GM23338 (cell line): ENCODE results near the gene PIH1D2. TPM values are rescaled to one million over a fixed set of nuclear protein-coding genes. Genes with fewer than 3 reads are reported as not detected.
"Not testable (repeated sequence)": the region's sequence is repeated elsewhere in the genome, so short reads cannot be mapped to it uniquely, and the experiment has no call there.

ENCODE experiments used
- ATAC-seq: fragments of 200-7000 bp; cut with Tn5 transposase; 3 replicates; pipeline ENCODE4 v1.9.1; 2020
- DNase-seq: peaks from one replicate; pipeline ENCODE4 v3.0.0-alpha.2; 2015; ENCODE audit warnings: low spot score
- H2AFZ ChIP-seq: fragments of 200-600 bp; sonication (generic); 2 replicates; pipeline ENCODE4 v1.8.0; 2016; ENCODE audit warnings: antibody characterized with exemption, mild to moderate bottlenecking, moderate library complexity
- H3F3A ChIP-seq: fragments of 200-600 bp; sonication (generic); replicated peaks from 2 replicates; pipeline ENCODE4 v1.8.0; 2017; ENCODE audit warnings: antibody characterized with exemption, mixed run types, low read depth
- H3K27ac ChIP-seq: fragments of 200-600 bp; sonication (generic); 2 replicates; pipeline ENCODE4 v1.6.1; 2016; ENCODE audit warnings: low read depth
- H3K27me3 ChIP-seq: fragments of 200-600 bp; sonication (generic); 2 replicates; pipeline ENCODE4 v1.8.0; 2016; ENCODE audit warnings: mild to moderate bottlenecking, mixed run types, moderate library complexity; ENCODE audit not compliant: insufficient read depth
- H3K36me3 ChIP-seq: fragments of 200-600 bp; sonication (generic); 2 replicates; pipeline ENCODE4 v1.8.0; 2016; ENCODE audit warnings: mild to moderate bottlenecking; ENCODE audit not compliant: insufficient read depth
- H3K4me1 ChIP-seq: fragments of 200-600 bp; sonication (generic); 2 replicates; pipeline ENCODE4 v1.8.0; 2016; ENCODE audit warnings: mild to moderate bottlenecking, moderate library complexity; ENCODE audit not compliant: insufficient read depth
- H3K4me2 ChIP-seq: fragments of 200-600 bp; sonication (generic); 2 replicates; pipeline ENCODE4 v1.7.1; 2017; ENCODE audit warnings: mixed run types
- H3K4me3 ChIP-seq: fragments of 200-600 bp; sonication (generic); 2 replicates; pipeline ENCODE4 v1.6.1; 2016; ENCODE audit warnings: mixed run types
- H3K79me2 ChIP-seq: fragments of 200-600 bp; sonication (generic); replicated peaks from 2 replicates; pipeline ENCODE4 v1.8.0; 2017; ENCODE audit warnings: mild to moderate bottlenecking; ENCODE audit not compliant: insufficient read depth
- H3K9me2 ChIP-seq: fragments of 200-600 bp; sonication (generic); 2 replicates; pipeline ENCODE4 v1.8.0; 2017; ENCODE audit not compliant: insufficient read depth
- H4K20me1 ChIP-seq: fragments of 200-600 bp; sonication (generic); replicated peaks from 2 replicates; pipeline ENCODE4 v1.8.0; 2017; ENCODE audit warnings: mild to moderate bottlenecking; ENCODE audit not compliant: insufficient read depth
- H3K27ac Mint-ChIP-seq: 2 replicates; pipeline ENCODE4 v1.8.0; 2020; ENCODE audit warnings: inconsistent platforms, mild to moderate bottlenecking, moderate library complexity, mixed read lengths
- H3K27me3 Mint-ChIP-seq: 3 replicates; pipeline ENCODE4 v1.8.0; 2022; ENCODE audit warnings: low read depth, mild to moderate bottlenecking, moderate library complexity, mixed read lengths, inconsistent platforms; ENCODE audit not compliant: insufficient read depth, poor library complexity
- H3K36me3 Mint-ChIP-seq: 3 replicates; pipeline ENCODE4 v1.8.0; 2021; ENCODE audit warnings: low read depth, mild to moderate bottlenecking, inconsistent platforms, moderate library complexity, mixed read lengths
- H3K4me1 Mint-ChIP-seq: 3 replicates; pipeline ENCODE4 v1.8.0; 2020; ENCODE audit warnings: mild to moderate bottlenecking, inconsistent platforms, mixed read lengths
- H3K4me3 Mint-ChIP-seq: 3 replicates; pipeline ENCODE4 v1.8.0; 2021; ENCODE audit warnings: moderate library complexity, mild to moderate bottlenecking, inconsistent platforms, mixed read lengths
- H3K9me3 Mint-ChIP-seq: 3 replicates; pipeline ENCODE4 v1.8.0; 2020; ENCODE audit warnings: moderate library complexity, mild to moderate bottlenecking, inconsistent platforms, mixed read lengths
- CREB1 ChIP-seq: fragments of 250-450 bp; sonication (Bioruptor Pico); IDR thresholded peaks from 2 replicates; pipeline ENCODE4 v1.5.0; 2020; ENCODE audit warnings: low read depth, mild to moderate bottlenecking, moderate library complexity
- CTCF ChIP-seq, 2 experiments: fragments of 200-600 bp in 1 of 2; sonication (generic) in 1 of 2; conservative IDR thresholded peaks; 2 replicates each; pipeline versions ENCODE4 v1.5.1 to v1.6.1; 2016 to 2017; ENCODE audit warnings: antibody characterized with exemption in 2 of 2, low read depth in 2 of 2, mild to moderate bottlenecking in 2 of 2, moderate library complexity in 1 of 2
- EZH2 ChIP-seq: fragments of 200-600 bp; sonication (generic); IDR thresholded peaks from one replicate; pipeline ENCODE4 v1.8.0; 2017; ENCODE audit warnings: antibody characterized with exemption, mild to moderate bottlenecking, low read depth; ENCODE audit not compliant: unreplicated experiment
- EZH2phosphoT487 ChIP-seq: fragments of 200-600 bp; sonication (generic); IDR thresholded peaks from one replicate; pipeline ENCODE4 v1.8.1; 2018; ENCODE audit warnings: antibody characterized with exemption; ENCODE audit not compliant: unreplicated experiment
- JUNB ChIP-seq: IDR thresholded peaks from one replicate; pipeline ENCODE4 v1.6.1; 2016; ENCODE audit warnings: antibody characterized with exemption; ENCODE audit not compliant: unreplicated experiment
- NANOG ChIP-seq: IDR thresholded peaks from 2 replicates; pipeline ENCODE4 v1.6.1; 2016; ENCODE audit warnings: antibody characterized with exemption, borderline replicate concordance
- POLR2AphosphoS5 ChIP-seq: IDR thresholded peaks from 2 replicates; pipeline ENCODE4 v1.6.1; 2016; ENCODE audit warnings: antibody characterized with exemption, low read depth
- STAT1 ChIP-seq: IDR thresholded peaks from one replicate; pipeline ENCODE4 v1.6.1; 2016; ENCODE audit warnings: antibody characterized with exemption; ENCODE audit not compliant: unreplicated experiment
- ZNF114 ChIP-seq: fragments of 250-450 bp; sonication (Bioruptor Pico); IDR thresholded peaks from 2 replicates; pipeline ENCODE4 v1.5.0; 2020; ENCODE audit warnings: mild to moderate bottlenecking, moderate library complexity
- ZNF331 ChIP-seq: fragments of 250-450 bp; sonication (Bioruptor Pico); IDR thresholded peaks from 2 replicates; pipeline ENCODE4 v1.5.0; 2020; ENCODE audit warnings: low read depth, mild to moderate bottlenecking, moderate library complexity
- ZNF462 ChIP-seq: fragments of 250-450 bp; sonication (Bioruptor Pico); IDR thresholded peaks from 2 replicates; pipeline ENCODE4 v1.5.0; 2020; ENCODE audit warnings: mild to moderate bottlenecking, moderate library complexity
- polyA plus RNA-seq: library from polyadenylated mRNA; unstranded; fragments of >200 nt; fragmentation: Nextera tagmentation; extraction: Ambion mirVana; gene quantifications from 2 replicates; pipeline ENCODE4 v1.2.1, GENCODE V29; 2016
- total RNA-seq: library from RNA; depleted of rRNA; stranded (reverse); fragments of >200 nt; shearing (Covaris generic); gene quantifications from 2 replicates; pipeline ENCODE4 v1.2.3, GENCODE V29; 2014
- TF ChIP-seq, protein P1 (sequence below): IDR thresholded peaks from 2 replicates; pipeline ENCODE4 v1.6.1; 2016; ENCODE audit warnings: antibody characterized with exemption

PIH1D2 gene
- total and polyA plus RNA-seq, 2 experiments from 2014 or later, result 0.80 to 0.89 TPM

- H3K27ac Mint-ChIP-seq, result no peak overlapping the region
- no peaks in the 10 kb centered on the region for H3K9me3 Mint-ChIP-seq
- no peaks in the 10 kb centered on the region for H3K27me3 ChIP-seq
- H3K79me2 ChIP-seq, result peaks cover 29% of the 10 kb centered on the region
- no peak overlapping the region for H3K4me2 ChIP-seq
- TF ChIP-seq, protein P1, sequence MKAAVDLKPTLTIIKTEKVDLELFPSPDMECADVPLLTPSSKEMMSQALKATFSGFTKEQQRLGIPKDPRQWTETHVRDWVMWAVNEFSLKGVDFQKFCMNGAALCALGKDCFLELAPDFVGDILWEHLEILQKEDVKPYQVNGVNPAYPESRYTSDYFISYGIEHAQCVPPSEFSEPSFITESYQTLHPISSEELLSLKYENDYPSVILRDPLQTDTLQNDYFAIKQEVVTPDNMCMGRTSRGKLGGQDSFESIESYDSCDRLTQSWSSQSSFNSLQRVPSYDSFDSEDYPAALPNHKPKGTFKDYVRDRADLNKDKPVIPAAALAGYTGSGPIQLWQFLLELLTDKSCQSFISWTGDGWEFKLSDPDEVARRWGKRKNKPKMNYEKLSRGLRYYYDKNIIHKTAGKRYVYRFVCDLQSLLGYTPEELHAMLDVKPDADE, result no peak
- TF ChIP-seq NANOG (no peak), ZNF331 (CRISPR knock-in tag) (no peak), CREB1 (no peak), CTCF (conservative IDR thresholded peaks at IDR 0.05; ENCODE audit: low read depth in 2 of 2) (no peak), EZH2 (no peak), ZNF462 (no peak), POLR2AphosphoS5 (no peak), ZNF114 (CRISPR knock-in tag) (no peak), STAT1 (no peak), EZH2phosphoT487 (no peak), JUNB (no peak)
- ATAC-seq (no peak), DNase-seq (no peak)
- H3K9me2 ChIP-seq, result no peaks in the 10 kb centered on the region
- H2AFZ ChIP-seq, result no peak overlapping the region
- H3K27me3 Mint-ChIP-seq, result no peaks in the 10 kb centered on the region
- no peak overlapping the region for H3K4me3 Mint-ChIP-seq
- no peaks in the 10 kb centered on the region for H3K4me1 ChIP-seq
- H3K4me1 Mint-ChIP-seq, result no peaks in the 10 kb centered on the region
- H3K36me3 Mint-ChIP-seq, result peaks cover 86% of the 10 kb centered on the region
- H3K27ac ChIP-seq, result no peak overlapping the region
- peaks cover 10% of the 10 kb centered on the region; the same call in 1 of the 2 replicates for H4K20me1 ChIP-seq
- no peak overlapping the region for H3K4me3 ChIP-seq
- H3F3A ChIP-seq, result no peaks in the 10 kb centered on the region
- H3K36me3 ChIP-seq, result peaks cover 57% of the 10 kb centered on the region; the same call in 1 of the 2 replicates
These were observed 24.0 kb downstream of the PIH1D2 start for GRCh38 chr11:112049777-112050176.

- not testable (repeated sequence) for H3K9me2 ChIP-seq, H3K27me3 Mint-ChIP-seq, H3K27me3 ChIP-seq, H3K9me3 Mint-ChIP-seq, H3K4me1 Mint-ChIP-seq, H2AFZ ChIP-seq, H3K4me3 Mint-ChIP-seq, H3K27ac Mint-ChIP-seq, H3K4me2 ChIP-seq, ATAC-seq, H3F3A ChIP-seq, DNase-seq, H3K4me3 ChIP-seq, H3K4me1 ChIP-seq, H3K27ac ChIP-seq
- Histone ChIP-seq H3K36me3 (peaks cover 65% of the 10 kb centered on the region), H3K79me2 (peaks cover 31% of the 10 kb centered on the region), H4K20me1 (0 out of 2 replicates have a peak, but pooled peaks cover 20% of the 10 kb centered on the region)
- peaks cover 90% of the 10 kb centered on the region for H3K36me3 Mint-ChIP-seq
These were observed 25.6 kb downstream of the PIH1D2 start for GRCh38 chr11:112048256-112048655.
